HG02763 (cell line): ENCODE results near the gene GPR173.

Experiments
- ATAC-seq: cut with Tn5 transposase; IDR thresholded peaks from one replicate; pipeline ENCODE4 v1.9.1; 2021; ENCODE audit warnings: mild to moderate bottlenecking, moderate library complexity; ENCODE audit not compliant: unreplicated experiment

The GPR173 gene

GRCh38 chrX:53048169-53049126, at the start of gene GPR173:
Gene GPR173, plus strand, starts transcription at chrX:53048789. Its CDS starts 27,833 bp downstream, at chrX:53076622.
- no peak for ATAC-seq

GRCh38 chrX:53000447-53001135, 48.0 kb upstream of the GPR173 start:
- ATAC-seq: no peak

GRCh38 chrX:53001958-53002357, 46.6 kb upstream of the GPR173 start:
- no peak for ATAC-seq

GRCh38 chrX:53003111-53003510, 45.5 kb upstream of the GPR173 start:
- ATAC-seq: no peak

GRCh38 chrX:53004038-53004437, 44.6 kb upstream of the GPR173 start:
- no peak for ATAC-seq

- no peak for ATAC-seq
Observed at GRCh38 chrX:53004811-53005210, 43.8 kb upstream of the GPR173 start.

- ATAC-seq: no peak
Observed at GRCh38 chrX:53005327-53005726, 43.3 kb upstream of the GPR173 start.

GRCh38 chrX:53009032-53009431, 39.6 kb upstream of the GPR173 start:
- no peak for ATAC-seq

- ATAC-seq: no peak
Observed at GRCh38 chrX:53013291-53013690, 35.3 kb upstream of the GPR173 start.

- ATAC-seq: no peak
Observed at GRCh38 chrX:53018627-53019026, 30.0 kb upstream of the GPR173 start.

GRCh38 chrX:53022381-53022780, 26.2 kb upstream of the GPR173 start:
- no peak for ATAC-seq

GRCh38 chrX:53028678-53029077, 19.9 kb upstream of the GPR173 start:
- ATAC-seq: no peak

- ATAC-seq: no peak
Observed at GRCh38 chrX:53031380-53031779, 17.2 kb upstream of the GPR173 start.

- no peak for ATAC-seq
Observed at GRCh38 chrX:53036149-53036548, 12.4 kb upstream of the GPR173 start.

- ATAC-seq: no peak
Observed at GRCh38 chrX:53039236-53039635, 9.4 kb upstream of the GPR173 start.

GRCh38 chrX:53044995-53045394, 3.6 kb upstream of the GPR173 start:
- no peak for ATAC-seq

- no peak for ATAC-seq
Observed at GRCh38 chrX:53047228-53047627, 1.4 kb upstream of the GPR173 start.

- ATAC-seq: no peak
Observed at GRCh38 chrX:53049127-53049517, 533 bp downstream of the GPR173 start.

GRCh38 chrX:53050841-53051240, 2.3 kb downstream of the GPR173 start:
- ATAC-seq: no peak

- no peak for ATAC-seq
Observed at GRCh38 chrX:53055244-53055849, 6.8 kb downstream of the GPR173 start.

- ATAC-seq: no peak
Observed at GRCh38 chrX:53056292-53056691, 7.7 kb downstream of the GPR173 start.

GRCh38 chrX:53065104-53065503, 16.5 kb downstream of the GPR173 start:
- ATAC-seq: no peak
